ENCODE measurements around the gene ANAPC2.
A peak's percentile ranks its signal among the peaks of the same experiment; 100 is the strongest.

The ANAPC2 gene, protein sequence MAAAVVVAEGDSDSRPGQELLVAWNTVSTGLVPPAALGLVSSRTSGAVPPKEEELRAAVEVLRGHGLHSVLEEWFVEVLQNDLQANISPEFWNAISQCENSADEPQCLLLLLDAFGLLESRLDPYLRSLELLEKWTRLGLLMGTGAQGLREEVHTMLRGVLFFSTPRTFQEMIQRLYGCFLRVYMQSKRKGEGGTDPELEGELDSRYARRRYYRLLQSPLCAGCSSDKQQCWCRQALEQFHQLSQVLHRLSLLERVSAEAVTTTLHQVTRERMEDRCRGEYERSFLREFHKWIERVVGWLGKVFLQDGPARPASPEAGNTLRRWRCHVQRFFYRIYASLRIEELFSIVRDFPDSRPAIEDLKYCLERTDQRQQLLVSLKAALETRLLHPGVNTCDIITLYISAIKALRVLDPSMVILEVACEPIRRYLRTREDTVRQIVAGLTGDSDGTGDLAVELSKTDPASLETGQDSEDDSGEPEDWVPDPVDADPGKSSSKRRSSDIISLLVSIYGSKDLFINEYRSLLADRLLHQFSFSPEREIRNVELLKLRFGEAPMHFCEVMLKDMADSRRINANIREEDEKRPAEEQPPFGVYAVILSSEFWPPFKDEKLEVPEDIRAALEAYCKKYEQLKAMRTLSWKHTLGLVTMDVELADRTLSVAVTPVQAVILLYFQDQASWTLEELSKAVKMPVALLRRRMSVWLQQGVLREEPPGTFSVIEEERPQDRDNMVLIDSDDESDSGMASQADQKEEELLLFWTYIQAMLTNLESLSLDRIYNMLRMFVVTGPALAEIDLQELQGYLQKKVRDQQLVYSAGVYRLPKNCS

DNA sequence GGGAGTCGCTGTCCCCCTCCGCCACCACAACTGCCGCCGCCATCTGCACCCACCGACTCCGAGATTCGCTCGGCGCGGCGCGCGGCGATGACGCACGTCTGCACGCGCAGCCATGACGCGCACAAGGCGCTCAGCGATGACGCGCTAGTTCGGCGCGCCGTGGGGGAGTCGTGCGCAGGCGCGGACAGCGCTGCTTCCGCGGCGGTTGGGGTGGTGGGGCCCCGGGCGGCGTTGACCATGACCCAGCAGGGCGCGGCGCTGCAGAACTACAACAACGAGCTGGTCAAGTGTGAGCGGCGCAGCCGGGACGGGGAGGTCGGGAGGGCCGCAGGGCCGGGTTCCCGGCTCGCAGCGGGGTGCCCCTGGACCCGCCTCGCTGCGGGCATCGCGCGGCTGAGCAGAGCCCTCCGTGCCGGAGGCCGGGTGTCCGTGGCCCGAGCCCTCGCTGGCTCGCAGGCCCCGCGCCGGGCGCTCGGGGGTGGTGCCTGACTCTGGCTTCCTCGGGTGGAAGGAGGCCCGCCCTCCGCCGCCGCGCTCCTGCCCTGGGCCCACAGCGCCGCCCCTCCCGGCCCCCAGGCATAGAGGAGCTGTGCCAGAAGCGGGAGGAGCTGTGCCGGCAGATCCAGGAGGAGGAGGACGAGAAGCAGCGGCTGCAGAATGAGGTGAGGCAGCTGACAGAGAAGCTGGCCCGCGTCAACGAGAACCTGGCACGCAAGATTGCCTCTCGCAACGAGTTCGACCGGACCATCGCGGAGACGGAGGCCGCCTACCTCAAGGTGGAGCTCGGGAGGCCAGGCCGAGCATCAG, at the start of gene ANAPC2, which contains the start of gene SSNA1:
TSS of gene ANAPC2 (minus strand) at position 71 of the 807 bp plus-strand sequence. CDS start at position 43, 28 bp downstream.
TSS of gene SSNA1 (plus strand) at position 187 of the 807 bp plus-strand sequence. CDS start at position 238, 51 bp downstream.
- peak; percentile 89 for DNase-seq

DNA sequence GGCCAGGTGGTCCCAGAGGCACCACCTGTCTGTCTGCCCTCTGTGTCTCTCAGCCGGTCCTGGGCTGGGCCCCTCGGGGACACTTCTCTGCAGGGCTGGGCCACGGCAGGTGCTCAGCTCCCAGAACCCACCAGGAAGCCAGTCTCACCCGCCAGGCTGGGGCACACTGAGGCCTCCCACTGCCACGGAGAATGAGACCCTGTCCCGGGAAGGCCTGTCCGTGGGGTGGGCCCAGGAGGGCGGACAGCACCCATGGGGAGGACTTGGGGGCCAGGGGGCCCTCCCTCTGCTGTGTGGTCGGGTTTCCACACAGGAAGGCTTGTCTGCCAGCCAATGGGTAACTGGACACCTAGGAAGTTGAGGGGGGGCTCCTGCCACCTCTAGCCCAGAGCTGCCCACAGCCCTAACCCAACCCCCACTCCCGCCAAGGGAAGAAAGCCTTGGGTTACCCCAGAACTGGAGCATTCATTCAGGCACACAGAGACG, 48.6 kb upstream of the ANAPC2 start:
- DNase-seq = peak; percentile 55

DNA sequence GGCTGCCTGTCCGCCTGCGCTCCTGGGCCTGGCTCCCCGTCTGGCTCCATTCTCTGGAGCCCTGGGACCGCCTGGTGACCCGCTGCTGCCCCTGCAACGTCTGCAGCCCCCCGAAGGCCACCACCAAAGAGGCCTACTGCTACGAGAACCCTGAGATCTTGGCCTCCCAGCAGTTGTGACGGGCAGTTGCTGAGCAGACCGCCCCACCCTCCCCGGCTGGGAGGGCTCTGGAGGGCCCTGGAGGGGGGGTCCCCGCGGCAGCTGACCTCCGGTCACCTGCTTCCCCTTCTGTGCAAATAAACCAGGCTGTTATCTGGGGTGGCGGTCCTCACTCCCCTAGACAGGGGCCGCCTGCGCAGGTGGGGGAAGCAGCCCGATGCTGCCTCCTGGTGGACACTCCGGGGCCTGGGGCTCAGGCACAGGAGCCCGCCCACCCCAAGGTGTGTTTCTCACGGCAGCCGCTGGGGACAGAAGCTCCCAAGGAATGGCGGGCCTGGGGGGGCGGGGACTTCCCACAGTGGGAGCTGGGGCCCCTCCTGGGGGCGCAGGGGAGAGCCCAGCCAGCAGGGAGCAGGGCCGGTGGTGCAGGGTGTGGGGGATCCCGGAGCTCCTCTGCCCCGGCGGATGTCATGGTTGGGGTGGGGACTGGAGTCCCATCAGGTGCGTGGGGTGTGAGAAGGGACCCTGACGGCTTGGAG, 48.0 kb upstream of the ANAPC2 start:
- peak; percentile 91 for DNase-seq

DNA sequence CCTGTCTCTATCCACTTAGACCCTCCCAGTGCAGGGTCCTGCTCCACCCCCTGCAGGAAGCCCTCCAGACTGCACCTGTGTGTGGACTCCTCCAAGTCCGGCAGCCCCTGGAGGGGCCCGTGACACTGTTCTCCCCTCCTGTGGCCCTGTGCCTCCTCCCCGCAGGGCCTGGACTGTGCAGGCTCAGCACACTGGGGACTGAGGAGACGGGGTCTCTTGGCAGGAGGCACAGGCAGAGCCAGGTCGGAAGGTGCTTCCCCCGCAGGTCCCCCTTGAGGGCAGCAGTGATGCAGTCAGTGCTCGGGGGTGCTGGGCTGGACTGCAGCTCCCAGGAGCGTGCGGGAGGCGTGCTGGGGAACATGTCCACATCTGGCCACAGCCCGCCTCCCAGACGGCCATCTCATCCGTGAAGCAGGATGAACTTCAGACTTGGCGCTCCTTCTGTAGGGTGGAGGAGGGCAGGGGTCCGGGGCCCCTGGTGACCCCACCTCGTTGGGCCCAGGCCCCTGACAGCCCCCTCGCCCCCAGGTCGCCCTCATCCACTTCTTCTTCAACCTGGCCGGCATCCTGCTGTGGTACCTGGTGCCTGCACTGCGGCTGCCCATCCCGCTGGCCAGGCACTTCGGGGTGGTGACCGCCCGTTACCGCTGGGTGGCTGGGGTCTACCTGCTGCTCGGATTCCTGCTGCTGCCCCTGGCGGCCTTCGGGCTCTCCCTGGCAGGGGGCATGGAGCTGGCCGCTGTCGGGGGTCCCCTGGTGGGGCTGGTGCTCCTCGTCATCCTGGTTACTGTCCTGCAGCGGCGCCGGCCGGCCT, 47.3 kb upstream of the ANAPC2 start:
- no peak for DNase-seq

DNA sequence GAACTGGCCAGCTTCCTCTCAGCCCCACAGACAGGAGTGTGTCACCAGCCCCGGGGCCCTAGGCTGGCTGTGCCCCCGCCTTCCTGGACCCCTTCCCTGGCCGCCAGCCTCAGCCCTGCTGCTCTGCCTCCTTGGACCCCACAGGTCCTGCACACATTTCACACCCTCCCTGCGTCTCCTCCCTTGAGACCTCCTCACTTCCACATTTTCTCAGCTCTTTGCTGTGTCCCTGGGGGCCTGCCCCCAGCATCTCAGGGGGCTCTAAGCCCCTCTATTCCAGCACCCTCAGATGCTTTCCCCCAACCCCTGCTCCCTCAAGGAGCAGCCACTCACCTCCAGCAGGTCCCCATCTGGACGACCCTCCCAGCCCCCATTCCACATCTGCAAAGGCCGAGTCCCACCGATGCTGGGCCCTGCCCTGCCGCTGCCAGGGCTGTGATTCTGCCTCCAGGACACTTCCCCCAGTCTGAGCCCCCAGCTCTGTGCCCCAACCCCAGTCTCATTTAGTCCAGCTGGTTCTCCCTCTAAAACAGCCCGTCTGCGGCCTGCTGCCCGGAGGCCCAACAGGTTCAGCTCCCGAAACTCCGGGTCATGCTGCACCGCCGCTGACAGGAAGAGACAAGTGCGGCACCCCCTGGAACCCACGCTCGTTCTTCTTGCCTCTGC, 46.5 kb upstream of the ANAPC2 start:
- no peak for DNase-seq

DNA sequence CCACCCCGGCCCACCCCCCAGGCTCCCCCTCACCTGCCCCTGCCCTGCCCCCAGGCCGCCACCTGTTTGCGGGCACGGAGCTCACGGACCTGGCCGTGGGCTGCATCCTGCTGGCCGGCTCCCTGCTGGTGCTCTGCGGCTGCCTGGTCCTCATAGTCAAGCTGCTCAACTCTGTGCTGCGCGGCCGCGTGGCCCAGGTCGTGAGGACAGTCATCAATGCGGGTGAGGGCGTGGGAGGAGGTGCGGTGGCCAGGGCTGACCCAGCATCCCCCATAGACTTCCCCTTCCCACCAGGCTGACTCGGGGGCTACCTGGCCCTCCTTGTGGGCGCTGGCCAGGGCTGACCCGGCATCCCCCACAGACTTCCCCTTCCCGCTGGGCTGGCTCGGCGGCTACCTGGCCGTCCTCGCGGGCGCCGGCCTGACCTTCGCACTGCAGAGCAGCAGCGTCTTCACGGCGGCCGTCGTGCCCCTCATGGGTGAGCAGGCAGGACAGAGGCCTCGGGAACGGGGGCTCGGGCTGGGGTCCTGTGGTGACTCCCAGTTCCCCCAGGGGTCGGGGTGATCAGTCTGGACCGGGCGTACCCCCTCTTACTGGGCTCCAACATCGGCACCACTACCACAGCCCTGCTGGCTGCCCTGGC, 45.8 kb upstream of the ANAPC2 start:
- DNase-seq = no peak

DNA sequence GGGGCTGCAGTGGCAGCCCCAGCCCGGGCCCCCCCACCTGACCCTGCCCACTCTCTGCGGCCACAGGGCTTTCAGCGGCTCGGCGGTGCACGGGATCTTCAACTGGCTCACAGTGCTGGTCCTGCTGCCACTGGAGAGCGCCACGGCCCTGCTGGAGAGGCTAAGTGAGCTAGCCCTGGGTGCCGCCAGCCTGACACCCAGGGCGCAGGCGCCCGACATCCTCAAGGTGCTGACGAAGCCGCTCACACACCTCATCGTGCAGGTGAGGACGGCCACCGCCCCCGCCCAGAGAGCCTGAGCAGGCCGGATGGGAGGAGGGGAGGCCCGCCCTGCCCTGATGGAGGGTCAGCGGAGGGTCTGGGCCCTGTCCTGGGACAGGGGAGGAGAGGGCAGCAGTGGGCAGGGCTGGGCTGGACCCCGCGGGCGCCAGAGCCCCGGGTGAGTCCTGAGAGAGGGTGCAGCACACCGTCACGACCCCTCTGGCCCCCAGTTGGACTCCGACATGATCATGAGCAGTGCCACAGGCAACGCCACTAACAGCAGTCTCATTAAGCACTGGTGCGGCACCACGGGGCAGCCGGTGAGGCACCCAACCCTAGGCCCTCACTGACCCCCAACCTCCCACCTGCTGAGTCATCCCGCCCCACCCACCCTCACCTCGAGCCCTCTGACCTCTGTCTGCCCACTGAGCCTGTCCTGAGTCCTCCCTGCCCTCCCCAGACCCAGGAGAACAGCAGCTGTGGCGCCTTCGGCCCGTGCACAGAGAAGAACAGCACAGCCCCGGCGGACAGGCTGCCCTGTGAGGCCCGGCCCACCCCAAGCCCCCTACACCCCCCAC, 45.0 kb upstream of the ANAPC2 start:
- no peak for DNase-seq

DNA sequence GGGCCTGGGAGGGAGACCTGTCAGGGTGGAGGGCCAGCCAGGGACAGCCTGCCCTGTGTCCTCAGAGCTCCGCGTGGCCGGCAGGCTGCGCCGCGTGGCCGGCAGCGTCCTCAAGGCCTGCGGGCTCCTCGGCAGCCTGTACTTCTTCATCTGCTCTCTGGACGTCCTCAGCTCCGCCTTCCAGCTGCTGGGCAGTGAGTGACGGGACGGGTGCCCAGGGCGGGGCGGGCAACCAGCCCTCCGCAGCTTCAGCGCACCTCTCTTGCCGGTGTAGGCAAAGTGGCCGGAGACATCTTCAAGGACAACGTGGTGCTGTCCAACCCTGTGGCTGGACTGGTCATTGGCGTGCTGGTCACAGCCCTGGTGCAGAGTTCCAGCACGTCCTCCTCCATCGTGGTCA, 44.1 kb upstream of the ANAPC2 start:
- no peak for DNase-seq

DNA sequence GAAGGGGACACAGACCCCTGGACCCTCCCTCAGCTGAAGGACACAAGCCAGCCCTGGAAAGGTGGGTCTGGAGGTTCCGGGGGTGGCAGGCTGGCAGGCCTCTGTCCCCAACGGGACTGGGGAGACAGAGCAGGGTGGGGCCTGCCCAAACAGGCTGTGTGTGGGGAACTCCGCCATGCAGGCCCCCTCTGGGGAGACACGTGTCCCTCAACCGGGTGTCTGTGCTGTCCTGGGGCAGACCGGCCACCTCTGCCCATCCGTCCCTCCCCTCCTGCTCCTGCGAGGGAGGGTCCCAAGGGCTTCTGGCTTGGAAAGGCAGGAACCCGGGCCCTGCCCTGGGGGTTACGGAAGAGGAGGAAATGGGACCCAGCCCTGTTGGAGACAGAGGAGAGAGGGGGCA, 43.7 kb upstream of the ANAPC2 start:
- DNase-seq = no peak

DNA sequence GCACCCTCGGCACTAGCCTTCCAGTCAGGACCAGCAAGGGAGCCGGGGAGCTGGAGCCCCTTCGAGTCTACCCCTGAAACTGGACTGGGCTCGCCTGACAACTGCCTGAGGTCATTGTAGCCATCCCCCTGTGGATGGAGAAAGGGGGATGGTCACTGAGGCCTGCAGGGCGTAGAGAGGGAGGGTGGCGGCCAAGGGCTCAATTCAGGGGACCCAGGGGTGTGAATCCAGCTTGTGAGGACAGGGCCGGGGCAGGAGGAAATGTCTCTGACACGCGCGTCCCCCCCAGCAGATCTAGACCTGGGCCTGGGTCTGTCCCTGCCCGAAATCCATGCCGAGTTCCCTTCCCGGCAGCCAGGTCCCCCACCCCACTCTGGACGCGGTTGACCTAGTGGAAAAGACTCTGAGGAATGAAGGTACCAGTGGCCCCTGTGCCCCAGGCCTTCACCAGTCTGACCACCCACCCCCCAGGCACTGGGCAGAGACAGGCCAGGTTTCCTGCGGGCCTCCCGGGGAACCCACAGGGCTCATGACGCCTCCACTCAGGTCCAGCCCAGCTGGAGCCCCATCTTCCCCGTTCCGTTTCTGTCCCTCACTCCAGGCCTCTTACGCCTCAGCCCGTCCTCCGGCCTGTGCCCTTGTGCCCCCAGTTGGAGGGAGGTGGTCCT, 43.1 kb upstream of the ANAPC2 start:
- no peak for DNase-seq

DNA sequence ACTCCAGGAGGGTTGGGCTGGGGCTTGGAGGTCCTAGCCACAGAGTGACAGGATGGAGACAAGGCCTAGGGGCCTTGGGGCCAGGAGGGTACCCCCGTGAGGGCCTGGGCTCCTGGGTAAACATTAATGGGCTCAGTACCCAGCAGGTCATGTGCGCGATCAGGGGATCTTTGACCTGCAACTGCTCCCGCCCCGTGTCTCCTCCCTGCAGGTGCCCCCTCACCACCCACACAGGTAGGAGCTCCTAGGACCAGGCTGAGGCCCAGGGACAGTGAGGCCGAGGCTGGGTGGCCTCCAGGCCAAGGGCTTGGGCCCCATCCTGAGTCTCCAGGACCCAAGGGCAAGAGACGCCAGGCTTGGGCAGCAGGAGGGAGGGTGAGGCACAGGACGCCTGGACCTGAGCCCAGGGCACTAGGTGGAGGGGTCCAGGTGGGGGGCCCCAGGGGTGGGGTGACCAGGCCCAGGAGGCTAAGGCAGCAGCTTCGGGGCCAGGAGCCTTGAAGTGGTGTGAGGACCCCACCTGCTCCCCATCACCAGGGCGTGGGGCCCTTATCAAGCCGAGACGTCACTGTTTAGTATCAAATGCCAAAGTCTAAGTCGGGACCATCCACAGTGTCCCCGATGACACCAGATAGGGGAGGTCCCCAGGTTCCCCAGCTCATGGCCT, 42.5 kb upstream of the ANAPC2 start, which contains the start of gene SLC34A3:
TSS of gene SLC34A3 (plus strand) at position 197 of the 667 bp plus-strand sequence. CDS start 802 bp downstream, outside the sequence.
- DNase-seq = no peak

DNA sequence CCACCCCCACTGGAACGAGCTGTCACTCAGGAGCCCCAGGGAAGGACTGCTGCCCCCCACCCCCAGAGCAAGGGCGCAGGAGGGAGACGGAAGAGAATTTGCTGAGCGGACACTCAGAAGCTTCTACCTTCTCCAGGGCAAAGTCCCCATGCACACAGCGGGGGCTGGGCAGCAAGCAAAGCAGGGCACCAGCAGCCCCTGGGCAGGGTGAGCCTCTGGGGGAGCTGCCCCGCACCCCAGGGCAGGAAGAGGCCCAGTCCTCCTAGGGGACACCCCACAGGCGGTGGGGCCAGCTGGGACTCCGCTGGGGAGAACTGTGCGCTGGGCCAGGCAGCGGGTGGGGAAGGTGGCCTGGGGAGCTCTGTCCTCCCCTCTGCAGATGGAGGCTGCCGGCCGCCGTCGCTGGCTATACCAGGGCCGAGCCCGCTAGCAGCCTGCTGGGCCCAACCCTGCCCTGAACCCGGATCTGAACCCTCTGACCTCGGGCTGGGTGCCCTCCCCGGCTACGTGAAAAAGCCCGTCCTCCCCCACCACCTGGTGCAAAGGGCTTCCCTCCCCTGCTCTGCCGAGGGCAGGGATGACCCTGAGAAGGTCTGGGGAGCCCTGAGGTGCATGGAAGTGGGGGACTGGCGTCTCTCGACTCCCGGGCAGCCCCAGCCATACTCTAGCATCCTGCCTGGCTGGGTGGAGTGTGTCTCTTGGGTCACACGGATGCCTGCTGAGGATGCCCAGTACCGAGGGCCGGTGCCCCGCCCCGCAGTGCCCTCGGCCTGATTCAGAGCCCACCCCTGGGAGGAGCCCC, 41.7 kb upstream of the ANAPC2 start:
- DNase-seq = no peak

DNA sequence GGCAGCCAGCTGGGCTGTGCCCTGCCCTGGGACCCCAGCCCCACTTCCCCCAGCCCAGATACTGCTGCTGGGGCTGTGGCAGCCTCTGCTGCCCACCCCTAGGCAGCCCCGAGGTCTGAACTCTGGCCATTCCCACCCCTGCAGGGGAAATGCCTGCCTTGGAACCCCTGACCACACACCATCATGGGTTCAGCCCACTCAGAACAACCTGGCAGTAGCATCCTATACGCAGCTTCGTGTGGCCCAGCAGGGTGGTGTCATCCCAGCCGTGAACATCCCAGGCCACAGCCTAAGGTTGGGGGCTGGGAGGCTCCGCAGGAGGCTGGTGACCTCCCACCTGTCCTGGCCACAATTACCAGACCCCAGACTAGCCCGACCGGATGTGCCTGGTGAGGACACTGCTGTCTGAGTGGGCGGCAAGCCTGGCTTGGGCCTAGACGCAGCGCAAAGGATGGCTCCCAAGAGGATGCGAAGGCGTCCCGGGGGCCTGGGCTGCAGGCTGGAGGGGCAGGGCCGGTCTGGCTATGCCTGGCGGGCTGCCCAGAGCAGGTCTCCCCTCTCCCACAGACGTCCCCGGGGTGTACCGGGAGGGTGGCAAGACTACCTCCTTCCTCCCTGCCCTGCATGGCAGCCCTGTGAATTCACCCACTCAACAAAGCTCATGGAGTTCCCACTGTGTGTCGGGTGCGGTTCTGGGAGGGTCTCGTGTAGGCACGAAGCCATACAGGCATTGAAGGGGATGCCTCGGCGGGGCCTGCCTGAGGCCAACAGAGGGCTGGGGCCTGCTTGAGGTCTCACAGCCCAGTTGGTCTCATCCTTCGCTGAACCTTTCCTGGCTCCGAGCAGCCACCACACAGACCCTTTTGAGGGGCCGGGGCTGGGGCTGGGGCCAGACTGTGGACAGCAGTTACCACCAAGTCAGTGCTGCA, 40.9 kb upstream of the ANAPC2 start:
- DNase-seq = no peak

DNA sequence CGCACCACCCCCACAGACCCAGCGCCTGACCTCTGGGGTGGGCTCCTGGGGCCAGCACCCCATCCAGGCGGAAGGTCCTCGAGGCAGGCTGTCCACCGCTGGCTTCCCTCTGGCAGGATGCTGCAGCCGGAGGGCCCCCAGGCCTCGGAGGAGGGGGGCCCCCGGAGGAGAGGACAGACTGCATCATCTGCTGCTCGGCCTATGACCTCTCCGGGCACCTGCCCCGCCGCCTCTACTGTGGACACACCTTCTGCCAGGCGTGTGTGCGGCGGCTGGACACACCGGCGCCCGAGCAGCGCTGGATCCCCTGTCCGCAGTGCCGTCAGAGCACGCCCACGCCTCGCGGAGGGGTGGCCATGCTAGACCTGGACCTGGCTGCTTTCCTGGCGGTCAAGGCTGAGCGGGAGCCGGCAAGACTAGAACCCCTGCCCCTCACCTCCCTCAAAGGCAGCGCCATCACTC, 40.2 kb upstream of the ANAPC2 start:
- DNase-seq = no peak

DNA sequence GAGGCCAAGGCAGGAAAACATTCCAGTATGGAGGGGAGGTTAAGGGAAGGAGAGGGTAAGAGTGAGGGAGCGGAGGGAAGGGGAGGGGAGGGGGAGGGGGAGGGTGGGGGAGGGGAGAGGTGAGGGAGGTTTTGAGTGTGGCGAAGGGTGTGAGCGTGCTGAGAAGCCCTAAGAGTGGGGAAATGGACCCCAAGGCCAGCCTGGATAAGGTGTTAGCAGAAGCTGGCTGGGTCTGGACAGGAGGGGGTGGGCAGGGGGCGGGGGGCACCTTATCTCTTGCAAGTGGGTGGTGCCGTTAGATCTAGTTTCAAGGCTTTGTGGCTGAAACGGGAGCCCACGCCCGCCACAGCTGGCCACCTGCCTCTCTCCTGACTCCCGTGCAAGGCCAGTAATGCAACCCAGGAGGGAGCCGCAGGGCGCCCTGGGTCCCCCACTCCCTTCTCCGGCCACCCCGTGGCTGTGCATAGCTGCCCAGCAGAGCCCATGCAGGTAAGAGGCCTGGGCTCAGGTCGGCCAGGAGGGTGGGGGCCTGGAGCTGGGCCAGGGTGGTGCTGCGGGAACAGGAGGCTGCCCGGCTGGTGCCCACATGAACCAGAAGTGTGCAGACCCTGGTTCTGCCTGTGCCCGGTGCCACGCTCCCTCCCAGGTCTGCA, 39.6 kb upstream of the ANAPC2 start:
- no peak for DNase-seq
